Neural progenitor cell (in vitro differentiated cells): ENCODE results near the gene ERICH2. TPM values are rescaled to one million over a fixed set of nuclear protein-coding genes. Genes with fewer than 3 reads are reported as not detected.

Source experiments
- DNase-seq: peaks from one replicate; pipeline ENCODE4 v3.0.0-alpha.2; 2016; ENCODE audit warnings: low spot score
- H2AFZ ChIP-seq: fragments of 200-600 bp; sonication (generic); replicated peaks from 2 replicates; pipeline ENCODE4 v1.6.1; 2016; ENCODE audit warnings: antibody characterized with exemption
- H3F3A ChIP-seq: fragments of 200-600 bp; sonication (generic); 2 replicates; pipeline ENCODE4 v1.6.1; 2016; ENCODE audit warnings: antibody characterized with exemption, low read depth
- H3K27ac ChIP-seq: fragments of 200-600 bp; sonication (generic); 2 replicates; pipeline ENCODE4 v1.5.1; 2016; ENCODE audit warnings: mild to moderate bottlenecking
- H3K27me3 ChIP-seq: fragments of 200-600 bp; sonication (generic); 2 replicates; pipeline ENCODE4 v1.6.1; 2016; ENCODE audit warnings: mild to moderate bottlenecking, moderate library complexity
- H3K36me3 ChIP-seq: fragments of 200-600 bp; sonication (generic); 2 replicates; pipeline ENCODE4 v1.5.1; 2016
- H3K4me1 ChIP-seq: fragments of 200-600 bp; sonication (generic); 2 replicates; pipeline ENCODE4 v1.6.1; 2016; ENCODE audit warnings: mixed run types
- H3K4me2 ChIP-seq: fragments of 200-600 bp; sonication (generic); 2 replicates; pipeline ENCODE4 v1.6.1; 2016
- H3K4me3 ChIP-seq: fragments of 200-600 bp; sonication (generic); 2 replicates; pipeline ENCODE4 v1.5.1; 2016
- H3K79me2 ChIP-seq: fragments of 200-600 bp; sonication (generic); 2 replicates; pipeline ENCODE4 v1.6.1; 2016; ENCODE audit warnings: low read depth
- H3K9ac ChIP-seq: fragments of 200-600 bp; sonication (generic); 2 replicates; pipeline ENCODE4 v1.6.1; 2016
- H3K9me3 ChIP-seq: fragments of 200-600 bp; sonication (generic); 2 replicates; pipeline ENCODE4 v1.5.1; 2016; ENCODE audit warnings: low read depth
- H4K20me1 ChIP-seq: fragments of 200-600 bp; sonication (generic); 2 replicates; pipeline ENCODE4 v1.6.1; 2016; ENCODE audit warnings: low read depth
- H3K27ac Mint-ChIP-seq: 3 replicates; pipeline ENCODE4 v1.8.0; 2021; ENCODE audit warnings: mixed read lengths
- H3K27me3 Mint-ChIP-seq: 2 replicates; pipeline ENCODE4 v1.8.0; 2022; ENCODE audit warnings: low read depth, mild to moderate bottlenecking, inconsistent platforms, moderate library complexity, mixed read lengths; ENCODE audit not compliant: insufficient read depth
- H3K36me3 Mint-ChIP-seq: 3 replicates; pipeline ENCODE4 v1.8.0; 2021; ENCODE audit warnings: mixed read lengths
- H3K4me1 Mint-ChIP-seq: 3 replicates; pipeline ENCODE4 v1.8.0; 2021; ENCODE audit warnings: mixed read lengths
- H3K4me3 Mint-ChIP-seq: 3 replicates; pipeline ENCODE4 v1.8.0; 2021; ENCODE audit warnings: mild to moderate bottlenecking, moderate library complexity, mixed read lengths
- H3K9me3 Mint-ChIP-seq: 3 replicates; pipeline ENCODE4 v1.8.0; 2020; ENCODE audit warnings: mixed read lengths
- CTCF ChIP-seq: fragments of 200-600 bp; sonication (generic); IDR thresholded peaks from 2 replicates; pipeline ENCODE4 v1.5.1; 2017; ENCODE audit warnings: antibody characterized with exemption, mild to moderate bottlenecking
- EZH2 ChIP-seq: fragments of 200-600 bp; sonication (generic); IDR thresholded peaks from 2 replicates; pipeline ENCODE4 v1.6.1; 2017; ENCODE audit warnings: antibody characterized with exemption, mild to moderate bottlenecking, moderate library complexity
- EZH2phosphoT487 ChIP-seq: fragments of 200-600 bp; sonication (generic); IDR thresholded peaks from 2 replicates; pipeline ENCODE4 v1.6.1; 2017; ENCODE audit warnings: antibody characterized with exemption
- total RNA-seq: library from RNA; depleted of rRNA; stranded (reverse); fragments of >200 nt; gene quantifications from 2 replicates; pipeline ENCODE4 v1.2.3, GENCODE V29; 2015; ENCODE audit warnings: low replicate concordance

The ERICH2 gene
- total RNA-seq, 1 donor from 2014 or later = 2.7 TPM

DNA sequence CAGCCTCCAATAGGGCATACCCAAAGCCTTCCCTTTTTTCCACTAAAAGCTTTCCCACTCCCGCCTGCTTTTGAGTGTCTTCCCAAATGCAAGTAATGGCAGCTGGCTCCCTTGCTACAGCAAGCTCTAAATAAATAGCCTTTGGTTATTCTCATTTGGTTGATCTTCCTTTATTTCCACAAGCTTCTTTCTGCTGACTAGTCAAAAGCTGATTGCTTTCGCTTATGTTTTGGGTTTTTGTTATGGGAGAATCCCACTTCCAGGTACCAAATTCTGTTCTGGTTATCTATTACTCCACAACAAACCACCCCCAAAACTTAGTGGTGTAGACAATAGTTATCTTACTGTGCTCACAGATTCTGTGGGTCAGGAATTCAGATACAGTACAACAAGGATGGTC, 32.8 kb upstream of the ERICH2 start:
- H3K4me2 ChIP-seq = no peak overlapping the region
- no peaks in the 10 kb centered on the region for H3K27me3 ChIP-seq
- no peaks in the 10 kb centered on the region for H3K9me3 ChIP-seq
- no peaks in the 10 kb centered on the region for H3K79me2 ChIP-seq
- H2AFZ ChIP-seq = no peak overlapping the region
- H3K27me3 Mint-ChIP-seq = peaks cover 3% of the 10 kb centered on the region
- no peaks in the 10 kb centered on the region for H3K36me3 Mint-ChIP-seq
- H3K9me3 Mint-ChIP-seq = peaks cover 10% of the 10 kb centered on the region
- TF ChIP-seq CTCF = no peak
- no peak overlapping the region for H3K27ac Mint-ChIP-seq
- no peaks in the 10 kb centered on the region for H3K4me1 ChIP-seq
- no peak overlapping the region for H3K9ac ChIP-seq
- no peaks in the 10 kb centered on the region for H3F3A ChIP-seq
- no peaks in the 10 kb centered on the region for H3K4me1 Mint-ChIP-seq
- no peak overlapping the region for H3K27ac ChIP-seq
- H3K36me3 ChIP-seq = no peaks in the 10 kb centered on the region
- H3K4me3 Mint-ChIP-seq = no peak overlapping the region
- no peak overlapping the region for H3K4me3 ChIP-seq
- DNase-seq = no peak
- H4K20me1 ChIP-seq = no peaks in the 10 kb centered on the region

DNA sequence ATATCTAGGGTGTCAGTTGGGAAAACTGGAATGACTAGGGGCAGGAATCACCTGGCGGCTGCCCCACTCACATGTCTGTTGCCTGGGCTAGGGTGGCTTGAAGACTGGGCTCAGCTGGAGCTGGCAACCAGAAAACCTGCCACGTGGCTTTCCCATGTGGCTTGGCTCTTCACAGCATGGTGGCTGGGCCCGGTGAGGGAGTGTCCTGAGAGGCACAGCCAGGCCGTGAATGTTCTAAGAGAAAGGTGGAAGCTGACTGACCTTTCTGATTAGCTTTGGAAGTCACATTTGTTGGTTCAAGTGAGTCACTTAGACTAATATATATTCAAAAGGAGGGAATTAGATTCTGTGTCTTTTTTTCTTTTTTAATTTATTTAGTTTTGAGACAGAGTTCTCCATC, 32.4 kb upstream of the ERICH2 start:
- no peaks in the 10 kb centered on the region for H3K4me1 ChIP-seq
- no peak overlapping the region for H2AFZ ChIP-seq
- TF ChIP-seq EZH2phosphoT487 (no peak), CTCF (no peak), EZH2 (no peak)
- H3K4me3 Mint-ChIP-seq = no peak overlapping the region
- no peak overlapping the region for H3K9ac ChIP-seq
- no peaks in the 10 kb centered on the region for H3K4me1 Mint-ChIP-seq
- H3K9me3 Mint-ChIP-seq = peaks cover 10% of the 10 kb centered on the region
- no peaks in the 10 kb centered on the region for H4K20me1 ChIP-seq
- H3K36me3 Mint-ChIP-seq = no peaks in the 10 kb centered on the region
- no peak overlapping the region for H3K27ac ChIP-seq
- H3K9me3 ChIP-seq = no peaks in the 10 kb centered on the region
- H3K4me3 ChIP-seq = no peak overlapping the region
- H3K27ac Mint-ChIP-seq = no peak overlapping the region
- H3K27me3 Mint-ChIP-seq = peaks cover 3% of the 10 kb centered on the region
- H3K4me2 ChIP-seq = no peak overlapping the region
- no peaks in the 10 kb centered on the region for H3K27me3 ChIP-seq
- no peaks in the 10 kb centered on the region for H3F3A ChIP-seq
- no peaks in the 10 kb centered on the region for H3K79me2 ChIP-seq
- DNase-seq = no peak
- H3K36me3 ChIP-seq = no peaks in the 10 kb centered on the region

DNA sequence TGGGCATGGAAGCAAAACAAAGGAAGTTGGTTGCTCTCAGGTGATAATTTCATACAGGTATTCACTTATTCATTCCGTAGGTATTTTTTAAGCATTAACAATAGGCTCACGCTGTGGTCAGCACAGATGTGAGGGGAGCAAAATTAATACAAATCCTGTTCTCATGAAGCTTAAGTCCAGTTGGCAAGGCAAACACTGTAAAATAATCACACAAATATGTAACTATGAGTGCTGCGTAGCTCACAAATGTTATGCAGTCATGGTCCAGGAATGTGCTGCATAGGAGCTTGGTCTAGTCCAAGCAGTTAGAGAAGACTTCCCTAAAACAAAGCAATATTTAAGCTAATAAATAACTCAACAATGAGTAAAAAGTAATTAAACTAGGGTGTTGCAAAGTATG, 31.1 kb upstream of the ERICH2 start:
- no peaks in the 10 kb centered on the region for H3K4me1 ChIP-seq

More for the DNA sequence above, 31.1 kb upstream of the ERICH2 start:
- no peak overlapping the region for H3K9ac ChIP-seq
- no peak overlapping the region for H3K4me2 ChIP-seq
- no peaks in the 10 kb centered on the region for H3K27me3 ChIP-seq
- H2AFZ ChIP-seq = no peak overlapping the region
- no peaks in the 10 kb centered on the region for H3K79me2 ChIP-seq
- Mint-ChIP-seq H3K27me3 (peaks cover 3% of the 10 kb centered on the region), H3K4me3 (no peak overlapping the region), H3K36me3 (no peaks in the 10 kb centered on the region), H3K9me3 (peaks cover 10% of the 10 kb centered on the region), H3K4me1 (no peaks in the 10 kb centered on the region), H3K27ac (no peak overlapping the region)
- no peak for DNase-seq
- H3F3A ChIP-seq = no peaks in the 10 kb centered on the region
- TF ChIP-seq EZH2phosphoT487 (no peak), EZH2 (no peak), CTCF (no peak)
- H3K27ac ChIP-seq = no peak overlapping the region
- H3K9me3 ChIP-seq = no peaks in the 10 kb centered on the region
- no peak overlapping the region for H3K4me3 ChIP-seq
- no peaks in the 10 kb centered on the region for H3K36me3 ChIP-seq
- H4K20me1 ChIP-seq = no peaks in the 10 kb centered on the region
